Kidney (tissue), 14 donors: ENCODE measurements around the gene ZNF223. TPM values are rescaled to one million over a fixed set of nuclear protein-coding genes. Genes with fewer than 3 reads are reported as not detected.

Experiments
- DNase-seq, 5 donors: peaks; one replicate each; pipeline ENCODE4 v3.0.0-alpha.2; 2013 to 2020
- FAIRE-seq: peaks from 2 replicates; lab custom pipeline; 2012; peaks lifted over from hg19 to GRCh38; lab: Jason Lieb, UNC
- H3K27ac ChIP-seq, 2 donors: one replicate each; pipeline ENCODE4 v1.7.0; 2013; ENCODE audit warnings: low read depth in 2 of 2, low read length in 2 of 2, inconsistent platforms in 1 of 2
- H3K27me3 ChIP-seq: one replicate; pipeline ENCODE4 v1.7.1; 2013; ENCODE audit warnings: low read length, inconsistent platforms; ENCODE audit not compliant: control insufficient read depth, insufficient read depth
- H3K36me3 ChIP-seq, 3 donors: one replicate each; pipeline versions ENCODE4 v1.7.0 to v1.7.1; 2013; ENCODE audit warnings: low read length in 3 of 3, control low read depth in 1 of 3, inconsistent platforms in 1 of 3; ENCODE audit not compliant: insufficient read depth in 3 of 3, control insufficient read depth in 2 of 3
- H3K4me1 ChIP-seq, 3 donors: one replicate each; pipeline versions ENCODE4 v1.7.0 to v1.7.1; 2013; ENCODE audit warnings: low read length in 3 of 3, inconsistent platforms in 1 of 3, low read depth in 1 of 3; ENCODE audit not compliant: control insufficient read depth in 2 of 3, insufficient read depth in 2 of 3
- H3K4me3 ChIP-seq, 3 donors: one replicate each; pipeline versions ENCODE4 v1.7.0 to v1.8.1; 2013; ENCODE audit warnings: low read length in 3 of 3, control low read depth in 1 of 3, inconsistent platforms in 1 of 3
- H3K9ac ChIP-seq, 3 donors: one replicate each; pipeline versions ENCODE4 v1.7.0 to v1.7.1; 2013; ENCODE audit warnings: low read length in 3 of 3, control low read depth in 1 of 3, inconsistent platforms in 1 of 3
- H3K9me3 ChIP-seq, 3 donors: one replicate each; pipeline versions ENCODE4 v1.7.0 to v1.7.1; 2013; ENCODE audit warnings: low read length in 3 of 3, control low read depth in 1 of 3, inconsistent platforms in 1 of 3; ENCODE audit not compliant: control insufficient read depth in 2 of 3, insufficient read depth in 1 of 3
- intact Hi-C: fragments of 100-400 bp; cut with DNase I; formaldehyde crosslinking; loops from one replicate; pipeline ENCODE4 v1.11.1; 2022
- polyA plus RNA-seq: library from polyadenylated mRNA; stranded (reverse); fragments of 350-450 nt; fragmentation: Illumina TruSeq; extraction: RNeasy Lipid Tissue Mini Kit (QIAGEN cat#74804); gene quantifications from one replicate; pipeline ENCODE4 v1.2.3, GENCODE V29; 2014; ENCODE audit warnings: low read depth, low replicate concordance; ENCODE audit not compliant: insufficient read depth
- total RNA-seq: library from RNA; stranded (reverse); fragmentation: NEBNext Ultra II Directional; extraction: Animal tissue kit (Norgen Biotek cat#: 25700); gene quantifications from one replicate; pipeline ENCODE4 v1.2.1, GENCODE V29; 2021
- TF ChIP-seq, protein P1 (sequence below): IDR thresholded peaks from 3 replicates; pipeline ENCODE4 v1.5.1; 2012; ENCODE audit warnings: mild to moderate bottlenecking, moderate library complexity, borderline replicate concordance; ENCODE audit not compliant: insufficient read depth; ENCODE audit errors: extremely low read depth
- donor health status: control.
- donor health status: control.
- donor health status: control.
- donor health status: control.
- donor health status: control.
- donor health status: DM: yes; HTN: yes; CAD: no.
- donor health status: Normal renal cell carcinoma (clear cell type).

Gene ZNF223
- total and polyA plus RNA-seq, 2 donors from 2014 or later: 2.5 to 9.3 TPM

DNA sequence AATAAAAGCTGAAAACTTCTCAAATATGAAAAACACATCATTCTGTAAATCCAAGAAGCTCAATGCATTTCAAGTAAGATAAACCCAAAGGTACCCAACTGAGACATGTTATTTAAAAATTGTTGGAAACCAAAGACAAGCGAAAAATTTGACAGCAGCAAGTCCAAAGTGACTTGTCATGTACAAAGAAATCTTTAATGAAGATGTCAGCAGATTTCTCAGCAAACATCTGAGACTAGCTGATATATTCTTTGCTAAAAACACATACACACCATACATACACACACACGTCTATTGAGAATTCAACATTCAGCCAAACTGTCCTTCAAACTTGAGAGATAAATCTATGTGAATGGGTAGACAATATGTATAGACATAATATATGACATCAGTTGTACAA, 32.3 kb upstream of the ZNF223 start:
- H3K27me3 ChIP-seq: no peaks in the 10 kb centered on the region
- no peak overlapping the region for H3K9ac ChIP-seq
- no peak overlapping the region for H3K4me3 ChIP-seq
- H3K4me1 ChIP-seq: no peaks in the 10 kb centered on the region
- TF ChIP-seq, protein P1, sequence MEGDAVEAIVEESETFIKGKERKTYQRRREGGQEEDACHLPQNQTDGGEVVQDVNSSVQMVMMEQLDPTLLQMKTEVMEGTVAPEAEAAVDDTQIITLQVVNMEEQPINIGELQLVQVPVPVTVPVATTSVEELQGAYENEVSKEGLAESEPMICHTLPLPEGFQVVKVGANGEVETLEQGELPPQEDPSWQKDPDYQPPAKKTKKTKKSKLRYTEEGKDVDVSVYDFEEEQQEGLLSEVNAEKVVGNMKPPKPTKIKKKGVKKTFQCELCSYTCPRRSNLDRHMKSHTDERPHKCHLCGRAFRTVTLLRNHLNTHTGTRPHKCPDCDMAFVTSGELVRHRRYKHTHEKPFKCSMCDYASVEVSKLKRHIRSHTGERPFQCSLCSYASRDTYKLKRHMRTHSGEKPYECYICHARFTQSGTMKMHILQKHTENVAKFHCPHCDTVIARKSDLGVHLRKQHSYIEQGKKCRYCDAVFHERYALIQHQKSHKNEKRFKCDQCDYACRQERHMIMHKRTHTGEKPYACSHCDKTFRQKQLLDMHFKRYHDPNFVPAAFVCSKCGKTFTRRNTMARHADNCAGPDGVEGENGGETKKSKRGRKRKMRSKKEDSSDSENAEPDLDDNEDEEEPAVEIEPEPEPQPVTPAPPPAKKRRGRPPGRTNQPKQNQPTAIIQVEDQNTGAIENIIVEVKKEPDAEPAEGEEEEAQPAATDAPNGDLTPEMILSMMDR: no peak
- peaks cover 0 to 3% (median 0%) of the 10 kb centered on the region in 3 donors for H3K9me3 ChIP-seq
- FAIRE-seq: no peak
- no peaks in the 10 kb centered on the region for H3K36me3 ChIP-seq
- intact Hi-C loops: no loop called here
- DNase-seq: no peak
- H3K27ac ChIP-seq: no peak overlapping the region

DNA sequence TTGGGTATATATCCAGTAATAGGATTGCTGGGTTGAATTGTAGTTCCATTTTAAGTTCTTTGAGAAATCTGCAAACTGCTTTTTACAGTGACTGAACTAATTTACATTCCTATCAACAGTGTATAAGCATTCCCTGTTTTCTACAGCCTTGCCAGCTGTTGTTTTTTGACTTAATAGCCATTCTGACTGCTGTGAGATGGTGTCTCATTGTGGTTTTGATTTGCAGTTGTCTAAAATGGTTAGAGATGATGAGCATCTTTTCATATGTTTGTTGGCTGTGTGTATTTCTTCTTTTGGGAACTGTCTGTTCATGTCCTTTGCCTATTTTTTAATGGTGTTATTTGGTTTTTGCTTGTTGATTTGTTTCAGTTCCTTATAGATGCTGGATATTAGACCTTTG, 30.6 kb upstream of the ZNF223 start:
- no peak overlapping the region for H3K4me3 ChIP-seq
- no peak for FAIRE-seq
- intact Hi-C loops: no loop called here
- H3K4me1 ChIP-seq: peaks cover 0 to 2% (median 0%) of the 10 kb centered on the region in 3 donors
- DNase-seq: no peak
- TF ChIP-seq, protein P1: no peak
- H3K27me3 ChIP-seq: no peaks in the 10 kb centered on the region
- H3K9me3 ChIP-seq: peaks cover 0 to 3% (median 0%) of the 10 kb centered on the region in 3 donors
- no peak overlapping the region for H3K27ac ChIP-seq
- H3K36me3 ChIP-seq: no peaks in the 10 kb centered on the region
- no peak overlapping the region for H3K9ac ChIP-seq

DNA sequence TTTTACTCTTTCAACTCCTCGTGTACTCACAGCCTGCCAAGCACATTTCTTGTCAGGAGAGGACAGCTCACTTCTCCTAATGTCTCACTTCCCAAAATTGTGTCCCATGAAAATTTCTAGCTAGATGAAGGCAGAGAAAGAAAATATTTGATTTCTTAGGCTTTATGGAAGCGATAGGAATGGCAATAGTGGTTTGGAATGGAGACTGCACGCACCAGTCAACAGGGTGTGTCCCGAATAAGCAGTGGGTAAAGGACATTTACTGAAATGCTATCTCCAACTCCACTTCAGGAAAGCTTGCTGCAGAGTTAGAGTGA, 27.0 kb upstream of the ZNF223 start:
- Histone ChIP-seq H3K9me3 (peaks cover 2 to 16% (median 14%) of the 10 kb centered on the region in 3 donors), H3K27ac (no peak overlapping the region), H3K36me3 (peaks cover 11 to 19% (median 17%) of the 10 kb centered on the region in 3 donors), H3K9ac (peak overlapping the region in 1 of 3 donors; percentile 89), H3K4me3 (peak overlapping the region; percentile 88 to 94 (median 89)), H3K27me3 (no peaks in the 10 kb centered on the region), H3K4me1 (peaks cover 0 to 2% (median 0%) of the 10 kb centered on the region in 3 donors)
- FAIRE-seq (no peak), DNase-seq (no peak)
- intact Hi-C loops: no loop called here
- TF ChIP-seq, protein P1: no peak
